Mesothelial cell of epicardium (in vitro differentiated cells): ENCODE data around the gene PDE4D. TPM values are rescaled to one million over a fixed set of nuclear protein-coding genes. Genes with fewer than 3 reads are reported as not detected.

Source experiments
- DNase-seq, 2 experiments: peaks; one replicate each; pipeline ENCODE4 v3.0.0; 2021; ENCODE audit warnings: low spot score in 2 of 2; ENCODE audit not compliant: unreplicated experiment in 2 of 2
- H3K27ac Mint-ChIP-seq: 2 replicates; pipeline ENCODE4 v1.8.0; 2021; ENCODE audit warnings: mixed read lengths
- H3K27me3 Mint-ChIP-seq: 2 replicates; pipeline ENCODE4 v1.8.0; 2021; ENCODE audit warnings: low read depth, mixed read lengths
- H3K36me3 Mint-ChIP-seq: 2 replicates; pipeline ENCODE4 v1.8.0; 2021; ENCODE audit warnings: mixed read lengths
- H3K4me1 Mint-ChIP-seq: 2 replicates; pipeline ENCODE4 v1.8.0; 2021; ENCODE audit warnings: mixed read lengths
- H3K4me3 Mint-ChIP-seq: 2 replicates; pipeline ENCODE4 v1.8.0; 2021; ENCODE audit warnings: mild to moderate bottlenecking, moderate library complexity, mixed read lengths
- H3K9me3 Mint-ChIP-seq: 2 replicates; pipeline ENCODE4 v1.8.0; 2021; ENCODE audit warnings: mixed read lengths
- total RNA-seq: library from RNA; stranded (reverse); gene quantifications from 3 replicates; pipeline ENCODE4 v1.2.1, GENCODE V29; 2021
- TF ChIP-seq, protein P1 (sequence below): fragments of 200-600 bp; sonication (generic); IDR thresholded peaks from one replicate; pipeline ENCODE4 v1.5.0; 2021; ENCODE audit warnings: antibody characterized with exemption; ENCODE audit not compliant: unreplicated experiment

The PDE4D gene
- total RNA-seq, 1 donor from 2014 or later, result 105 TPM

DNA sequence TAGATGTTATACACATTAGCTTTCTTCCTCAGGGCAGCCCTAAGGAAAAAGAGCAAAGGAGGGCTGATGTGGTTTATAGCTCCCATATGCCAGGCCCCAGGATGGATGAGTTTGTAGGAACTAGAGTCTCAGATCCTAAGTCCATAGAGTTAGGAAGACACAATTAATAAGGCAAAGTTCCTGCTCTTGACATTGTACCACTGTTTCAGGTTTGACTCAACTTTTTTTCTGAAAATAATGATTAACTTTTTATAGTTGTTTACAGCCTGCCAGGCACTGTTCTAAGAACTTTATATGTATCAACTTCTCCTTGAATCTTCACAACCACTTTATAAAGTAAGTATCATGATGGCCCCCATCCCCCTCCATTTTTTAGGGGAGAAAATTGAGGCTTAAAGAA lies 339.5 kb downstream of the PDE4D start:
- H3K4me3 Mint-ChIP-seq, result no peak overlapping the region
- H3K27me3 Mint-ChIP-seq, result no peaks in the 10 kb centered on the region
- H3K4me1 Mint-ChIP-seq, result peaks cover 16% of the 10 kb centered on the region
- H3K36me3 Mint-ChIP-seq, result no peaks in the 10 kb centered on the region
- no peaks in the 10 kb centered on the region for H3K9me3 Mint-ChIP-seq
- no peak for DNase-seq
- TF ChIP-seq, protein P1, sequence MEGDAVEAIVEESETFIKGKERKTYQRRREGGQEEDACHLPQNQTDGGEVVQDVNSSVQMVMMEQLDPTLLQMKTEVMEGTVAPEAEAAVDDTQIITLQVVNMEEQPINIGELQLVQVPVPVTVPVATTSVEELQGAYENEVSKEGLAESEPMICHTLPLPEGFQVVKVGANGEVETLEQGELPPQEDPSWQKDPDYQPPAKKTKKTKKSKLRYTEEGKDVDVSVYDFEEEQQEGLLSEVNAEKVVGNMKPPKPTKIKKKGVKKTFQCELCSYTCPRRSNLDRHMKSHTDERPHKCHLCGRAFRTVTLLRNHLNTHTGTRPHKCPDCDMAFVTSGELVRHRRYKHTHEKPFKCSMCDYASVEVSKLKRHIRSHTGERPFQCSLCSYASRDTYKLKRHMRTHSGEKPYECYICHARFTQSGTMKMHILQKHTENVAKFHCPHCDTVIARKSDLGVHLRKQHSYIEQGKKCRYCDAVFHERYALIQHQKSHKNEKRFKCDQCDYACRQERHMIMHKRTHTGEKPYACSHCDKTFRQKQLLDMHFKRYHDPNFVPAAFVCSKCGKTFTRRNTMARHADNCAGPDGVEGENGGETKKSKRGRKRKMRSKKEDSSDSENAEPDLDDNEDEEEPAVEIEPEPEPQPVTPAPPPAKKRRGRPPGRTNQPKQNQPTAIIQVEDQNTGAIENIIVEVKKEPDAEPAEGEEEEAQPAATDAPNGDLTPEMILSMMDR, result no peak
- no peak overlapping the region for H3K27ac Mint-ChIP-seq

DNA sequence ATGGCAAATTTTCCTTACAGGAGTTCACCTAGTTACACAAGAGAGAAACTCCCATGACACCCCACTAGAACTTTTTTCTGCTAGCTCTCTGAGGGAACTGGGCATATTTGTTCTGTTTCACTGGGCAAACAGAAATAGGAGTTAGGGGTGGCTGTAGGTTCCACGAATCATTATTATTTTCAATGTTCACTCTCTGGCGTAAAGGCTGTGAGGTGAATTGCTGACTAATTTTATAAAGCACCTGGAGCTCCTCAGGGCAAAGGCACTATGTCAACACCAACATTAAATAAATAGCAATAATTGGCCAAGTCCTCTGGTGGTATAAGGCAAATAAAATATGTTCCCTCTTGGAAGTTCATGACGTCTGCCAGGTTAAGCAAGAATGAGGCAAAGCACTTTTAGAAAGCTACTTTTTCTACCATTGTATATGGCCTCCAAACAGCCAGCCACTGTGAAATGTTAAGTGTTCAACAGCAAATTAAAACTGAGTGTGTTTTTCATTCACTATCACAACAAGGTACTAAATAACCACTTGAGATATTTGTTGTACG lies 344.6 kb downstream of the PDE4D start:
- Mint-ChIP-seq H3K27me3 (no peaks in the 10 kb centered on the region), H3K27ac (peak overlapping the region; percentile 36), H3K9me3 (no peaks in the 10 kb centered on the region), H3K4me3 (no peak overlapping the region), H3K4me1 (peaks cover 22% of the 10 kb centered on the region), H3K36me3 (peaks cover 2% of the 10 kb centered on the region)
- DNase-seq, result no peak
- TF ChIP-seq, protein P1, result no peak

DNA sequence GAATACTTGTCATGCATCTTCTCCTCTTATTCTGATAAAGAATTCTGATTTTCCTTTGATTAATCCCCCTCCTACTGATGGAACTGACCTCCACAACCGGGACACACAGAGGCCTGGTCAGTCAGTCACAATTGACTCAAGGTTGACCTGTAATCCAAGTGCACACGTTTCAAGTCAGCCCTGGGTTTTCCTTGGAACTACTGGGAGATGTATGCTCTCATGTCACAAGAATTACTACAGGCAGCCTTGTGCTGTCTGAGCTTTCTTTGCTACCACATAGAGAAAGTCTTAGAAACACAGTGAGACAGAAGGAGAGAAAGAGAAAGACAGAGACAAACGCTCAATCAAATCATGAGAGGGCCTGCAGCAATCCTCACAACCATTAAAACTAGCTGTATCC lies 345.8 kb downstream of the PDE4D start:
- Mint-ChIP-seq H3K36me3 (peaks cover 2% of the 10 kb centered on the region), H3K4me1 (peaks cover 34% of the 10 kb centered on the region), H3K9me3 (no peaks in the 10 kb centered on the region), H3K27ac (peak overlapping the region; percentile 49), H3K4me3 (no peak overlapping the region), H3K27me3 (no peaks in the 10 kb centered on the region)
- no peak for DNase-seq
- TF ChIP-seq, protein P1, result no peak

DNA sequence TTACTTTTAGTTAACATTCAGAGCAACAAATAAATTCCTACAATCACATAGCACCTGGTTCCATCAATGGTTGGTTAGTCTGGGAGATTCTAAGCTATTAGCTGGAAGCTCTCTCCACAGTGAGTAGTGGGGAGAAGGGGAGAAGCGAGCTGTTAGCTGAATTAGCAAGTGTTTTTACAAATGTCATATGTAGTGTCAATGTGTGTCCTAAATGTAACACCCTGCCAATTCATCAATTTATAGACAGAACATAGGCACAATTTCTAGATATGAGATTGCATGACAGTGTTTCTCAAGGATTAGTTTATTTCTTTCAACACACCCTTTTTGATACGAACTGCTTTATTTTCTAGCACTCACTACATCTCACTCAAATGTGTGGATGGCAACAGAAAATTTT lies 349.0 kb downstream of the PDE4D start:
- Mint-ChIP-seq H3K27me3 (no peaks in the 10 kb centered on the region), H3K4me1 (peaks cover 64% of the 10 kb centered on the region), H3K4me3 (no peak overlapping the region), H3K36me3 (peaks cover 2% of the 10 kb centered on the region), H3K27ac (peak overlapping the region; percentile 84), H3K9me3 (no peaks in the 10 kb centered on the region)
- TF ChIP-seq, protein P1, result no peak
- no peak for DNase-seq

DNA sequence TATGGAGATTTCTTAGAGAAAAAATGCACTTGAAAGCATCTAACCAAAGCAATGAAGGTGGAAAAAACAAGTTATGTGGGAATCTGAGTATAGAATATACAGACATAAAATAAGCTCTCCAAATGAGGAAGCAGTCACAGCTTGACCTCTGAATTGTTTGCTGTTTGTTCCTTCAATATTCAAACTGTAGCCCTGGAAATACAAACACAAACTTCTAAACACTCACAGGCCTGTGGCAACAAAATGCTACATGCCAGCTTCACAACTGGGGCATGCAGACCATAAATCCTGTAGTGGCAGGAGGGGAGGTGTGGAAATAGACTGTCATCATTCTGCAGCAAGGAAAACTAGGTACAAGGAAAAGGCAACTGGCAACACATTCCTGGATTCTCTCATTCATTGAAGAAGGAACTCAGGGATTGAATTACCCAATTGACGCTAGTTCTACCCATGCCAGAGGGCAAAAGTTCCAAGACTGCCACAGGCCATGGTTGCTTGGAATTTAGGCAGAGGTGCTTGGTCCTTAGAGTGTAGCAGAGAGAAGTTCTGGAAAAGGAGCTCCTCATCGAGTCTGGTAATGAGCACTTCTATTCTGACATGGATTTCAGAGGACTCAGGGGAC lies 349.6 kb downstream of the PDE4D start:
- no peak overlapping the region for H3K4me3 Mint-ChIP-seq
- peaks cover 2% of the 10 kb centered on the region for H3K36me3 Mint-ChIP-seq
- TF ChIP-seq, protein P1, result no peak
- H3K27ac Mint-ChIP-seq, result peak overlapping the region; percentile 84
- no peaks in the 10 kb centered on the region for H3K27me3 Mint-ChIP-seq
- peaks cover 61% of the 10 kb centered on the region for H3K4me1 Mint-ChIP-seq
- no peak for DNase-seq
- no peaks in the 10 kb centered on the region for H3K9me3 Mint-ChIP-seq
